ENCODE data around the gene CEP104.

CEP104 gene

GRCh38 chr1:3776231-3776961, 80.6 kb downstream of the CEP104 start:
- DNase-seq: no peak

GRCh38 chr1:3775490-3776230, 81.4 kb downstream of the CEP104 start:
- peak; percentile 94 for DNase-seq

GRCh38 chr1:3774946-3775489, 82.0 kb downstream of the CEP104 start:
- DNase-seq: no peak

GRCh38 chr1:3774276-3774945, 82.6 kb downstream of the CEP104 start:
- no peak for DNase-seq

GRCh38 chr1:3773572-3774275, 83.3 kb downstream of the CEP104 start:
- DNase-seq: no peak

GRCh38 chr1:3772715-3773571, 84.1 kb downstream of the CEP104 start, which contains the start of gene SMIM1:
SMIM1 (plus strand) TSS chr1:3772749; CDS start chr1:3775374, 2,625 bp downstream.
- DNase-seq: no peak

GRCh38 chr1:3772027-3772714, 84.8 kb downstream of the CEP104 start:
- peak; percentile 98 for DNase-seq

GRCh38 chr1:3771108-3772026, 85.6 kb downstream of the CEP104 start:
- no peak for DNase-seq

GRCh38 chr1:3770047-3770765, 86.8 kb downstream of the CEP104 start:
- no peak for DNase-seq

- no peak for DNase-seq
Observed at GRCh38 chr1:3768811-3769390, 88.1 kb downstream of the CEP104 start.

- no peak for DNase-seq
Observed at GRCh38 chr1:3767328-3767925, 89.6 kb downstream of the CEP104 start.

GRCh38 chr1:3763351-3764125, 93.5 kb downstream of the CEP104 start:
- no peak for DNase-seq

GRCh38 chr1:3762873-3763228, 94.2 kb downstream of the CEP104 start:
- DNase-seq: no peak

- no peak for DNase-seq
Observed at GRCh38 chr1:3762151-3762872, 94.7 kb downstream of the CEP104 start.
